ENCODE results near the gene MVK.

Gene MVK

DNA sequence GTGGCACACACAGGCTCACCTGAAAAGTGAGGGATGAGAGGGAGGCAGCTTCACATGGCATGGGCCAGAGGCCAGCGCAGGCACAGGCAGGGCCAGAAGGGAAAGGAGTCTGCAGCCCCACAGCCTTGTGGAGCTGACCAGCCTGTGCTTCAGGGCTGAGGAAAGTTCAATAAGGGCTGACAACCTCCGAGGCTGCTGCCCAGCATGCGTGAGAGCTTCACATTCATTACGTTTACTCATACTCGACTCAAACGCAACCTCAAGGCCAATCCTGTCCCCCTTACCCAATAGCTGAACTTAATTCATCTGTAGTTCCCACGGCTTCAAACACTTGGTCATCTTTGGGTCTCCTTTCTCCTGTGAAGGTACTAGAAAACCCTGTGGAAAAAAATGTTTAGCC, 5.1 kb upstream of the MVK start:
- no peak for DNase-seq

- no peak for DNase-seq
Observed at GRCh38 chr12:109571773-109572505, 1.7 kb upstream of the MVK start.

DNA sequence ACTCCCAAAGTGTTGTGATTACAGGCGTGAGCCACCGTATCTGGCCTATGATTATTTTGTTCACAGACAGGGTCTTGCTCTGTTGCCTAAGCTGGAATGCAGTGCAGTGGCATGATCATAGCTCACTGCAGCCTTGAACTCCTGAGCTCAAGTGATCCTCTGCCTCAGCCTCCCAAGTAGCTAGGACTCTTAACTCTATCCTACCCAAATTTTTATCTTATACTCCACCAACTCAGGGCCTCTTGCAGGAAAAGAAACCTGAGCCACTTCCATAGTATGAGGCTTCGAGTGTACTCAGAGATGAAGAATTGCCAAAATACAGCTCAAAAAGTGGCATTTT, 1.1 kb upstream of the MVK start:
- DNase-seq: no peak

DNA sequence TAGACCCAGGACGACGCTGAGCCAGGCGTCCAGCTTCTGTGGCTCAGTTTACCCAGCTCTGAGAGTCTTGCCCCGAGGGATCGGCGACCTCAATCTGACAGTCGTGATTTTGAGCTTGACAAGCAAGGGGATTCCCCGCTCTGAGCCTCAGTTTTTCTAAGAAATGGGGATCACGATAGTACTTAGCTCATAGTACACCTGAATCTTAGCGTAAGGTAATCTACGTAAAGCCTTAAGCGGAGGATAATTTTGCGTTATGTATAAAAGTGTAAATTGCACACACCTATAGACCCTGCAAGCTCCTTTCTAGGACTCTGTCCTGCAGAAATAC, 285 bp downstream of the MVK start:
- DNase-seq: no peak

DNA sequence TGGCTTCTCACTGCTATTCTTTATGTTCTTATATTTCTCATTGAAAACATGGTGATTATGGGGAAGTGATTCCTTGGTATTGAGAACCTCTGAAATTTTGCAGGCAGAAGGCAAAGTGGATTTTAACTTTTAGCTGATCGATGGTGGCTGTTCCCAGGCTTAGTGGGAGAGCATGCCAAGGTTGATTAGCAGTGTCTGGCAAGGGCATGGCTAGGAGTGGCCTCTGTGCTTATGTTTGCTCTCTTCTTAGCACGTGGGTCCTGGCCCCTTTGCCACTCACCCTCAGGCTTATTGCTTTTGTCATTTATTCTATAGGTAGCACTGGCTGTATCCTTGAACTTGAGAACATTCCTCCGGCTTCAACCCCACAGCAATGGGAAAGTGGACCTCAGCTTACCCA, 2.1 kb downstream of the MVK start:
- no peak for DNase-seq

GRCh38 chr12:109577311-109577710, 3.7 kb downstream of the MVK start:
- no peak for DNase-seq

- no peak for DNase-seq
Observed at GRCh38 chr12:109578330-109578927, 4.8 kb downstream of the MVK start.

GRCh38 chr12:109579639-109580038, 6.0 kb downstream of the MVK start:
- DNase-seq: no peak

DNA sequence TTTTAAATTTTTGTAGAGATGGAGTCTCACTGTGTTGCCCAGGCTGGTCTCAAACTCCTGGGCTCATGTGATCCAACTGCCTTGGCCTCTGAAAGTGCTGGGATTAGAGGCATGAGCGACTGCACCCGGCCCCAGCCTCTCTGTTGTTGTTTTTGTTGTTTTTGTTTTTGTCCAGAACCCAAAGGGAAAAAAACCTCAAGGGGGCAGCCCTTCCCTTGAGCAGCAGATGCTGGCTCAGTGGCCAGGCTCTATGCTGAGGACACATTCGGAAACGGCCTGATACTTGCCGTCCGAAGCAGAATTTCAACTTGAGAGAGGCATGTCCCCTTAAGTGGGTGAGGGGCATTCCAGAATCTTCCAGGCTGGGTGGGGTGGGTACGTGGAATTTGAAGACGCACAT, 6.7 kb downstream of the MVK start:
- no peak for DNase-seq

- DNase-seq: no peak
Observed at GRCh38 chr12:109580684-109581333, 7.2 kb downstream of the MVK start.

- no peak for DNase-seq
Observed at GRCh38 chr12:109581334-109581691, 7.7 kb downstream of the MVK start.

DNA sequence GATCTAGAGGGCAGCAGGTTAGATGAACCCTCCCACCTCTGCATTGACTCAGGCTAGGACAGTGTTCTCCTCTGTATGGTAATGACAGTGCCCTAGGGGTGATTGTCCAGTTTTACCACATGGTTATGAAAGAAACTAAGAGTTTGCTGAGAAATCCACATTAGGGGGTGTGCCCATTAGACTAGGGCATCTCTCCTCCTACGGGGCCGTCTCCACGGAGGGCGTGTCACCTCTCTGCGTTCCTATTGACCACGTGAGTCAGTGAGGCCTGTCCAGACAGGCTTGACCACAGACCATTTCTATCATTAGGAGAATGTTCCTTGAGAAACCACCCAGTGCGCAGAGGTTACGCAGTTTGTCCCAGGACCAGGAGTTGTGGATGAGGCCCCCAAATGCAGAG, 8.3 kb downstream of the MVK start:
- no peak for DNase-seq

DNA sequence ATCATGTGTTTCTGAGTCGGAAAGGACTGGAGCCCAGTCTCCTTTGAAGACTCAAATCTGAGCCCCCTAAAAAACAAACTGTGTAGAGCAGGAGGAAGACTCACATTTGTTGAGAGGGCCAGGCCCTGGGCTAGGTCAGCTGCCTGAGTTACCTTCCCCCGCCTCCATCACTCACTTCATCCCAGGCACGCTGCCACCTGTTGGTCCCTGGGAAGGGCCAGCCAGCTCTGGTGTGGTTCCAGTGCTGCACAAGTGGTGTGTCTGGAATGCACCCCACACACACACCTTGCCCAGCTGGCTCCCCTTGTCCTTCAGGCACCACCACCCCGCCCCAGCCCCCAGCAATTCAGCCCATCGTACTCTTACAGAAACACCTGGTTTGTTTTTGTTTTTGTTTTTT, 9.0 kb downstream of the MVK start:
- no peak for DNase-seq

DNA sequence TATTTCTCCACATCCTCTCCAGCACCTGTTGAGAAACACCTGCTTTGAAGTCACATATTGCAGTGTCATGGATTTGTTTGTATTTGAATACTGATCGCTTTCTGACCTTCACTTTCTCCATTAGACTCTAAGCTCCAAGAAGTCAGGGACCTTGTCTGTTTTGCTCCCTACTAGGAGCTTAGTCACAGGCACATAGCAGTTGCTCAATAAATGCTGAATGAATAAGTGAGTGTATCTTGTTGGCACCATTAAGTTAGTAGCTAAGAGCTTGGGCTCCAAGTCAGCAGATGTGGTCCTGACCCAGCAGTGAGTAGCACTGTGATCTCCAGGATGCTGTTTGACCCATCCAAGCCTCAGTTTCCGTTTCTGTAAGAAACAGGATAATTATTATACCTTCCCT, 10.1 kb downstream of the MVK start:
- DNase-seq: no peak

DNA sequence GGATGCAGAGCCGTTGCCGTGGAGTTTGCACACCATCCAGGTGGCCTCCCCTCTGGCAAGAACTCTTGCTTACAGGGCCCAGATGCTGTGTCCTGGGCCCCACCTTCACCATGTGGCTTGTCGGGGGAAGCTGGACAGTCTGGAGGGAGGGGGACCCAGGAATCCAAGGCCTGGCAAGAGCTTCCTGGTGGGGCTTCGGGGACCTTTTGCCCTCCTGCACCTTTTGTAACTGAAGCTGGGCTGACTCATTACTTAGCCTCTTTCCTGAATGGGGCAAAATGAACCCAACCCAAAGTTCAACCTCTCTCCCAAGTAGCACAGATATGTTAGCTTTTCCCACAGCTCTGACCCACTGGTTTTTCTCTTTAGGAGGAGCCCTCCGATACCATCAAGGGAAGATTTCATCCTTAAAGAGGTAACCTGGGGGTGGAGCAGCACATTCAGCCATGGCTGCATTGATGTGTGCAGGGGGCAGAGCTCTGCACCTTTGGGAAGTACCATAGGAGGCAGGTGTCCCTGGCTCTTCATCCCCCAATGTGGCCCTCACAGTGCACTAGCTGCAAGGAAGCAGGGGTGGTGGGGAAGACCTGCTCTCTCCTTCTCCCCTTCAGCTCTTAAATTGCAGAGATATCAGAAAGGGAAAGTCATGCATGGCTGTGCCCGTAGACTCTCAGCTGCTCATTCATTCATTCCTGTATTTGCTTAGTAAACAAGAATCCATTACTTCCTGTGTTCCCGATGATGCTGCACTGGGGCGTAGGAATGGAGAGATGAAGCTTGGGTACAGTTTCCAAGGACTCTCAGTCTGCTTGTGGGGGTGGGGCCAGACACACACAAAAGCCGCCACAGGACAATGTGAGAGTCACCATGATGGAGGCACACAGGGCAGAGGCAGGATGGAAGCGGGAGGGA, 13.0 kb downstream of the MVK start:
- DNase-seq: no peak

DNA sequence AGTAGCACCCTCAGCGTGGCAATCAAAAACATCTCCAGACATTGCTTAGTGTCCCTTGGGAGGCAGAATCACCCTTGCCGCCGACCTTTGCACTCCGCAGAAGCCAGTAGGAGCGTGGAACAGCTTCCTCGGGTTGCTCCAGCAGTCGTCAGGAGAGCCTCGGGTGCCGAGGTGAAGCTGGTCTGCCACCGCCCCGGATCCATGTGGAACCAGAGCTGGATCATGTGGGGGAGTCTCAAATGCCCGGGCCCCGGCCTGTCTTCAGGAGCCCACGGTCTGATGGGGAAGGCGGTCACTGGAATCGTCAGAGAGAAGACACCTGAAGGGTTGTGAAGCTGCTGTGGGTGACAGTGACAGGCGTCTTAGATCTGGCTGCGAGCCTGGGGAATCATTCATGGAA, 14.3 kb downstream of the MVK start:
- no peak for DNase-seq

- DNase-seq: no peak
Observed at GRCh38 chr12:109588461-109589239, 15.1 kb downstream of the MVK start.

DNA sequence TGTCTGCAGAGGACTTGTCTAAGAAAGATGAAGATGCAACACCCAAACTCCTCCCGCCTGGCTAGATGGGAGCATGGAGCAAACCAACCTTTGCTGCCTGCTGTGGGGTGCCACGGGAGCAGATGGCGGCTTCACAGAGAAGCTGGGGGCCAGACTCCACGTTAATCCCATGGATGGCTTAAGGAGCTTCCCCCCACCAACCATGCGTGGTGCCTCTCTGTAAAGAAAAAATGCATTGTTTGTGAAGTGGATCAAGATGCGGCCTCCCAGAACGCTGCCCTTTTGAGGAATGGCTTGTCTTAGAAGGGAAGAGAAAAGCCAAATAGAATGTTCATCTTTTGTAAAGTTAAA, 15.6 kb downstream of the MVK start:
- no peak for DNase-seq

GRCh38 chr12:109589691-109590245, 16.2 kb downstream of the MVK start:
- no peak for DNase-seq

- DNase-seq: no peak
Observed at GRCh38 chr12:109590566-109590965, 17.0 kb downstream of the MVK start.

- no peak for DNase-seq
Observed at GRCh38 chr12:109591041-109591440, 17.4 kb downstream of the MVK start.

DNA sequence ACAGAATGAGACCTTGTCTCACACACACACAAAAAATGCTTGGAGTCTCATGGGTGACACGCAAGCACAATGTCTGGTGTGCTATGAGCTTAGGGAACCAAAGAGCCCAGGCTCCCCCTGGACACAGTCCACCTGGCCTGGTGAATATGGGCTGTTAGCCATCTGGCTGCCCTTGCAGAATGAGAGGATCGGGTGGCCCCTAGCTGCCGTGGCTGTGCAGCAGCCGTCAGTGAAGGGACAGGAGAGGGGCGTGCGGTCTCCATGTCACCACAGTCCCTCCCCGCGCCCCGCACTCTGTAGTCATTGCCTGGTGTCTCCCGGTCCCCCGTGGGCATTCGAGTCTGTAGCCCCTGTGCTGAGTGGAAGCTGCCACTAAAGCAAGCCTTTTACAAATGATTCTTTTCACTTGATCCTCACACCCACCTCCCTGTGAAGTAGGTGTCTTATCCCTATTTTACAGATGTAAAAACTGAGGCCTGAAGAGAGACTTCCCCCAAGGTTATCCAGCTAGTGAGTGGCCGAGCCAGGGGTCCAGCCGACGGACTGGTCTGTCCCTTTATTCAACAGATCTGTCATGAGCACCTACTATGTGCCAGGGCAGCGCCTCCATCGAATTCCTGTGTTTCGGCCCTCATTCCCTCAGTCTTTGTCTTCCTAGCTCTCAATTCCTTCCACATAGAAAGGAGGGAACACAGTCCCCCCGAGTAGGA, 18.8 kb downstream of the MVK start:
- no peak for DNase-seq
